ENCODE measurements around the gene PRTG.

Gene PRTG

DNA sequence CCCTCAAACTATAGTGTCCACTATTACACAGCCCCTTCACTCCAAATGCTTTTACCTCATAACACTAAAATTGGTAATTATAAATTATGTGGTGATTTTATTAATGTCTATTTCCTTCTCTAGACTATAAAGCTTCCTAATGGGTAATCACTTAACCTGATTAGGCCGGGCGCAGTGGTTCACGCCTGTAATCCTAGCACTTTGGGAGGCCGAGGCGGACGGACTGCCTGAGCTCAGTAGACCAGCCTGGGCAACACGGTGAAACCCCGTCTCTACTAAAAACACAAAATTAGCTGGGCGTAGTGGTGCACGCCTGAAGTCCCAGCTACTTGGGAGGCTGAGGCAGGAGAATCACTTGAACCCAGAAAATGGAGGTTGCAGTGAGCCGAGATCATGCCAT, 83.5 kb downstream of the PRTG start:
- no peak for TF ChIP-seq SIN3A (IDR thresholded peaks at IDR 0.05; ENCODE audit: borderline replicate concordance, insufficient read depth, low read length)
- no peak for TF ChIP-seq REST (IDR thresholded peaks at IDR 0.05; ENCODE audit: insufficient read depth in 1 of 2, low read depth in 2 of 2, low read length in 2 of 2)
- TF ChIP-seq TAF1 (IDR thresholded peaks at IDR 0.05; ENCODE audit: borderline replicate concordance, insufficient read depth, low read length), result no peak
- no peak for TF ChIP-seq POLR2AphosphoS5 (IDR thresholded peaks at IDR 0.05; ENCODE audit: low read depth, low read length)
- TF ChIP-seq FOXP2 (optimal IDR thresholded peaks at IDR 0.05; ENCODE audit: borderline replicate concordance, extremely low read depth, extremely low read length, insufficient read depth), result no peak

DNA sequence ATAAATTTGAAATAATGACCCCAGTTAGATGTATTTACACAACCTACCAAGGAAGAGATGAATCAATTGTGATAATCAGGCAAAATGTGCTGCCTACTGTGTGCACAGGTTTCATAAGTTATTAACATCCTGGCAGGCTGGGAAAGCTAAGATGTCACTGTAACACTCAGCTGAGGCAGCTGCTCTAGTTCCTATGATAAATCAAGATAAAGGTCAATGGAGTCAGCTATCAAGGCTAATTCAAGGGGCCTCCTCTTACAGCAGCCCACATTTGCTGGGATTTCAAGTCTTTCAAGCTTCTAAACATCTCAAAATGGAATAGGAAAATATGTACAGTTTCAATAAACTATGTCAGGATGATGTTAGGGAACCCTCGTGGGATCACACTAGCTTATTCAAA, 84.1 kb downstream of the PRTG start:
- TF ChIP-seq TAF1 (IDR thresholded peaks at IDR 0.05; ENCODE audit: borderline replicate concordance, insufficient read depth, low read length), result no peak
- no peak for TF ChIP-seq POLR2AphosphoS5 (IDR thresholded peaks at IDR 0.05; ENCODE audit: low read depth, low read length)
- TF ChIP-seq REST (IDR thresholded peaks at IDR 0.05; ENCODE audit: insufficient read depth in 1 of 2, low read depth in 2 of 2, low read length in 2 of 2), result no peak
- no peak for TF ChIP-seq FOXP2 (optimal IDR thresholded peaks at IDR 0.05; ENCODE audit: borderline replicate concordance, extremely low read depth, extremely low read length, insufficient read depth)
- TF ChIP-seq SIN3A (IDR thresholded peaks at IDR 0.05; ENCODE audit: borderline replicate concordance, insufficient read depth, low read length), result no peak

DNA sequence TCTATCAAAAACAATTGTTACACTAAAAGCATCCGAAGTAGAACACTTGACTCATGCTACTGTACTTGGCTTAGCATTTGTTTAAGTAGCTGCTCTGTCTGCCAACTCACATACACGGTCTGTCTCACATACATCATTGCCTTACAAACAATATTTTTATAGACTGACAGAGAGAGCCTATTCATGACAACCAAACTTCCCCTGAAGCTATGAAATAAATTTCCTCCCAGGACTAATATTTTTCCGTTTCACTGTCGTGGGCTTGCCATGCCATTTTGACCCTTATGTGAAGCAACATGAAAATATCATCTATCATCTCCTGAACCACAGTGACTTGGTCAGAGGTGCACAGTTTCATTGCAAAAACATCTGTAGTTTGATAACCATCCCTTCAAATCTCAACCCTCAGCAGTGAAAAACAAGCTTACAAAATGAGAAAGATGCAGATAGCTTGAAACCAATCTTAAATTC, 88.4 kb downstream of the PRTG start:
- TF ChIP-seq FOXP2 (optimal IDR thresholded peaks at IDR 0.05; ENCODE audit: borderline replicate concordance, extremely low read depth, extremely low read length, insufficient read depth), result no peak
- no peak for TF ChIP-seq REST (IDR thresholded peaks at IDR 0.05; ENCODE audit: insufficient read depth in 1 of 2, low read depth in 2 of 2, low read length in 2 of 2)
- TF ChIP-seq SIN3A (IDR thresholded peaks at IDR 0.05; ENCODE audit: borderline replicate concordance, insufficient read depth, low read length), result no peak
- no peak for TF ChIP-seq POLR2AphosphoS5 (IDR thresholded peaks at IDR 0.05; ENCODE audit: low read depth, low read length)
- no peak for TF ChIP-seq TAF1 (IDR thresholded peaks at IDR 0.05; ENCODE audit: borderline replicate concordance, insufficient read depth, low read length)

DNA sequence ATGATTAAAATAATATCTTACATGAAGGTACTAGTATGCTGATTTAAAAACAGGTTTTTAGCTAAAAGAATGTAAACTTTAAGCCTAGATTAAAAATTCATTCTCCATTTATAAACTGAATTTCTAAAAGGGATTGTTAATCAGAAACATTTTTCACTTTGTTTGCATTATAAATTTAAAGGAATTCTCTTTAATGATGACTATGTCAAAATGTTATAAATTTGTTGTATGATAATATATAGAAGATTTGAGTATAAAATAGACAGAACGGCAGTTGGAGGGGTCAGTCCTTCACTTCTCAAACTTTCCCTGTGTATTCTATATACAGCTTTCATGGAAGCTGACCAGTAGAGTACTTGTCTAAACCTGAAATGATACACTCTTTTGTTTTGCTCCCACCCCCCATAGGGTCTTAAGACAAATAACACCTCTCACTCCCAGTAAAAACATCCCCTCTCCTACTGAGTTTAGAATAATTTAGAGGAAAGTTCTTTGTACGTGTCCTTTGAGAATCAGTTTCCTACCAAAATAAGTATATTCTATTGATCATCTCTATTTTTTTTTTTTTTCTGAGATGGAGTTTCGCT, 90.0 kb downstream of the PRTG start:
- TF ChIP-seq FOXP2 (optimal IDR thresholded peaks at IDR 0.05; ENCODE audit: borderline replicate concordance, extremely low read depth, extremely low read length, insufficient read depth) (no peak), SIN3A (IDR thresholded peaks at IDR 0.05; ENCODE audit: borderline replicate concordance, insufficient read depth, low read length) (no peak), REST (IDR thresholded peaks at IDR 0.05; ENCODE audit: insufficient read depth in 1 of 2, low read depth in 2 of 2, low read length in 2 of 2) (no peak), POLR2AphosphoS5 (IDR thresholded peaks at IDR 0.05; ENCODE audit: low read depth, low read length) (no peak), TAF1 (IDR thresholded peaks at IDR 0.05; ENCODE audit: borderline replicate concordance, insufficient read depth, low read length) (no peak)
